Vagina (tissue), 2 donors: ENCODE data around the gene CSPG4. TPM values are rescaled to one million over a fixed set of nuclear protein-coding genes. Genes with fewer than 3 reads are reported as not detected.
A peak's percentile ranks its signal among the peaks of the same experiment; 100 is the strongest.

Source experiments
- DNase-seq, 2 donors: peaks; one replicate each; pipeline ENCODE4 v3.0.0-alpha.2; 2017; ENCODE audit errors: extremely low spot score in 2 of 2
- H3K27ac ChIP-seq: fragments of 200-600 bp; sonication (generic); one replicate; pipeline ENCODE4 v1.5.1; 2019
- H3K27me3 ChIP-seq: fragments of 200-600 bp; sonication (generic); one replicate; pipeline ENCODE4 v1.5.1; 2019
- H3K36me3 ChIP-seq, 2 donors: fragments of 200-600 bp; sonication (generic); one replicate each; pipeline ENCODE4 v1.5.1; 2017 to 2019
- H3K4me1 ChIP-seq: fragments of 200-600 bp; sonication (generic); one replicate; pipeline ENCODE4 v1.5.1; 2019
- H3K4me3 ChIP-seq, 2 donors: fragments of 200-600 bp; sonication (generic); 1 replicate in 1 of 2; 2 replicates in 1 of 2; pipeline ENCODE4 v1.5.1; 2016 to 2019
- H3K9me3 ChIP-seq: fragments of 200-600 bp; sonication (generic); one replicate; pipeline ENCODE4 v1.5.1; 2019
- CTCF ChIP-seq, 3 experiments: fragments of 450-650 bp in 2 of 3; fragments of 200-600 bp in 1 of 3; sonication (generic) in 1 of 3; IDR thresholded peaks; one replicate each; pipeline ENCODE4 v1.5.1; 2017 to 2019; ENCODE audit warnings: antibody characterized with exemption in 3 of 3, mild to moderate bottlenecking in 2 of 3, moderate library complexity in 2 of 3
- POLR2AphosphoS5 ChIP-seq, 2 donors: sonication (generic); formaldehyde crosslinking; IDR thresholded peaks; one replicate each; pipeline ENCODE4 v1.9.0; 2017; ENCODE audit warnings: antibody characterized with exemption in 2 of 2, mild to moderate bottlenecking in 2 of 2, low read depth in 1 of 2; ENCODE audit not compliant: insufficient read depth in 1 of 2
- intact Hi-C: fragments of 100-400 bp; cut with DNase I; formaldehyde crosslinking; loops from one replicate; pipeline ENCODE4 v1.15.1; 2023
- total RNA-seq: library from RNA; depleted of rRNA; stranded (reverse); fragments of >200 nt; gene quantifications from one replicate; pipeline ENCODE4 v1.2.3, GENCODE V29; 2016

The CSPG4 gene
- total RNA-seq, 1 donor from 2014 or later: 23.1 TPM

- no peaks in the 10 kb centered on the region for H3K36me3 ChIP-seq
- H3K27ac ChIP-seq: peak within 1 kb of the TSS; percentile 96
- TF ChIP-seq CTCF (IDR thresholded peaks at IDR 0.05) (no peak), POLR2AphosphoS5 (IDR thresholded peaks at IDR 0.05; ENCODE audit: insufficient read depth in 1 of 2, low read depth in 1 of 2) (peak; percentile 87 to 91)
- no peak for DNase-seq
- no peaks in the 10 kb centered on the region for H3K27me3 ChIP-seq
- no peaks in the 10 kb centered on the region for H3K9me3 ChIP-seq
- peaks cover 27% of the 10 kb centered on the region for H3K4me1 ChIP-seq
- intact Hi-C loops: loop anchor here (5.0 kb wide), 1 partner anchor 173 kb away; the partner anchor contains the start of gene SIN3A
- H3K4me3 ChIP-seq: peak within 1 kb of the TSS; percentile 55 to 71
Measured at GRCh38 chr15:75625542-75626347, 86.9 kb downstream of the CSPG4 start, which contains the start of gene SNUPN. Gene SNUPN (minus strand): TSS chr15:75625725. CDS start chr15:75621051, 4,674 bp downstream.

Other genes with a start within 250 kb of the CSPG4 start
- gene PTPN9, start 133.5 kb downstream of the CSPG4 start, total RNA-seq: 18.2 TPM
- gene SNUPN, start 87.1 kb downstream of the CSPG4 start, total RNA-seq: 21.9 TPM
- gene IMP3, start 72.6 kb downstream of the CSPG4 start, total RNA-seq: 109 TPM
- gene SNX33, start 64.9 kb downstream of the CSPG4 start, total RNA-seq: 23.6 TPM
- gene UBE2Q2, start 130.6 kb upstream of the CSPG4 start, total RNA-seq: 21.6 TPM
- 13.0 TPM for gene FBXO22, start 191.0 kb upstream of the CSPG4 start, total RNA-seq